ENCODE measurements around the gene SPSB2. TPM values are rescaled to one million over a fixed set of nuclear protein-coding genes. Genes with fewer than 3 reads are reported as not detected.
"Not testable (repeated sequence)": the region's sequence is repeated elsewhere in the genome, so short reads cannot be mapped to it uniquely, and the experiment has no call there.

SPSB2 gene
- polyA plus RNA-seq, 4 donors: 7.8 to 19.8 (median 13.5) TPM

- no peak for DNase-seq (ENCODE audit: low read depth in 4 of 4, low spot score in 2 of 4)
These were observed 30.6 kb upstream of the SPSB2 start for GRCh38 chr12:6903722-6904121.

DNA sequence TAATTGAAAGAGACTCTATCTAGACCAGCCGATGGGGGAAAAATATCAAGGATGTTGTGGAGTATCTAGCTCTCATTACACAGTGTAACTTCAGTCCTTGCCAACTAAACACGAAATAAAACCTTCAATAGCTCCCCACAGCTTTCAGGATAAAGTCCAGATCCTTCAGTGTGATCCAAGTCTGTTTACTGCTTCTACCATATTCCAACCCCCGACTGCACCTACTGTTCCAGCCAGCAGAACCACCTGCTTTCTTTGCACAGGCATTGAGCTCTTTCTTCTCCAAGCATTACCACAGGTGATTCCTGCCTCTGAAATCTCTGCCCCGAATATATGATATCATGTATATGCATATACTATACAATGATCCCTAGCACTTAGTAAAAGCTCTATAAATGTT is 29.3 kb upstream of the SPSB2 start:
- no peak for DNase-seq (ENCODE audit: low read depth in 4 of 4, low spot score in 2 of 4)

GRCh38 chr12:6899837-6900519 is 26.9 kb upstream of the SPSB2 start:
- DNase-seq (ENCODE audit: low read depth in 4 of 4, low spot score in 2 of 4): no peak

DNA sequence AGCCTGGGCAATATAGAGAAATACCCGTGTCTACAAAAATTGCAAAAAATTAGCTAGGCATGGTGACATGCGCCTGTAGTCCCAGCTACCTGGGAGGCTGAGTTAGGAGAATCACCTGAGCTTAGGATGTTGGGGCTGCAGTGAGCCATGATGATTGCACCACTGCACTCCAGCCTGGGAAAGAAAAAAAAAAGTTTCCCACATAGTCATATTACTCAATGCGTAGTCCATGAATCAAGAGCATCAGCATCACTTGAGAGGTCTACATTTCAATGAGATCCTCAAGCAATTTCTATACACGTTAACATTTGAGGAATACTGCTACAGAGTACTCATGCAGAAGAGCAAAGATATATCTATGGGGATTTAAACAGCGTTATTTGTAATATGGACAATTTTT is 26.3 kb upstream of the SPSB2 start:
- DNase-seq (ENCODE audit: low read depth in 4 of 4, low spot score in 2 of 4): no peak

DNA sequence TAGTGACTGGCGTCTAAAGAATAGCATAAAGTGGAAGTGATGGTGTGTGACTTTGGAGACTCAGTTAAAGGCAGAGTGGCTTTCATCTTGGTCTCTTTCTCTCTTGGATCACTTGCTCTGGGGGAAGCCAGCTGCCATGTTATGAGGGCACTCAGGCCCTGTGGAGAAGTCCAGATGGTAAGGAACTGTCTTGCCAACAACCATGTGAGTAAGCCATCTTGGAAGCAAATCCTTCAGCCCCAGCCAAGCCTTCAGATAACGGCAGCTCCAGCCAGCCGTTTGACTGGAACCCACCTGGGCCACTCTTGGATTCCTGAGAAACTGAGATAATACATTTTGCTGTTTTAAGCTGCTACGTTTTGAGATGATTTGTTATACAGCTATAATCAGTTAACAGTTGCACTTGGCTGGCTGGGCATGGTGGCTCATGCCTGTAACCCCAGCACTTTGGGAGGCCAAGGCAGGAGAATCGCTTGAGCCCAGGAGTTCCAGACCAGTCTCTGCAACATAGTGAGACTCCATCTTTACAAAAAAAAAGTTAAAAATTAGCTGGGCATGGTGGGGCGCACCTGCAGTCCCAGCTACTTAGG is 23.8 kb upstream of the SPSB2 start:
- no peak for DNase-seq (ENCODE audit: low read depth in 4 of 4, low spot score in 2 of 4)

GRCh38 chr12:6894321-6894720 is 21.2 kb upstream of the SPSB2 start:
- no peak for DNase-seq (ENCODE audit: low read depth in 4 of 4, low spot score in 2 of 4)

DNA sequence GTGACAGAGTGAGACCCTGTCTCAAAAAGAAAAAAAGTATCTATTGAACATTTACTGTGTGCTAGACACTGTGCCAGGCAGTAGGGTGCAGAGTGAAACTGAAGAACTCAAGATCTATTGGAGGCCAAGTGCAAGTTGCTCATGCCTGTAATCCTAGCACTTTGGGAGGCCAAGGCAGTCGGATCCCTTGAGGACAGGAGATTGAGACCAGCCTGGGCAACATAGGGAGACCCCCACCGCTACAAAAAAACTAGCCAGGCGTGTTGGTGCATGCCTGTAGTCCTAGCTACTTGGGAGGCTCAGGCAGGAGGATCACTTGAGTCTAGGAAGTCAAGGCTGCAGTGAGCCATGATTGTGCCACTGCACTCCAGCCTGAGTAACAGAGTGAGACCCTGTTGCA is 19.6 kb upstream of the SPSB2 start:
- not testable (repeated sequence) for DNase-seq (ENCODE audit: low read depth in 4 of 4, low spot score in 2 of 4)

DNA sequence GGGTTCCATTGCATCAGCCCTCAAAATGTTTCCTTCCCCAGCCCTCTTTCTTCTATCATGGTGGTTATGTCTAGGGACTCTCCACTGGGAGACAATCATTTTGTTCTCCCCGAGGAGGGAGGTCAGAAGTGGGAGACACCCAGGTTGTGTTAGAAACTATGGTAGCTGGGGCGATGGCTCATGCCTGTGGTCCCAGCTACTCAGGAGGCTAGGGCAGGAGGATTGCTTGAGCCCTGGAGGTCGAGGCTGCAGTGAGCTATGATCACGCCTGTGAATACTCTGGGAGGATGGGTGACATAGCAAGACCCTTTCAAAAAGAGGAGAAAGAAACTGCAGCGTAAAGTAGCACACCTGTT is 18.5 kb upstream of the SPSB2 start:
- DNase-seq (ENCODE audit: low read depth in 4 of 4, low spot score in 2 of 4): no peak

- peak in 3 of 4 donors; percentile 92 to 95 (median 93) for DNase-seq (ENCODE audit: low read depth in 4 of 4, low spot score in 2 of 4)
These were observed 17.9 kb upstream of the SPSB2 start for GRCh38 chr12:6890789-6891645.

GRCh38 chr12:6889775-6890573 is 16.9 kb upstream of the SPSB2 start:
- DNase-seq (ENCODE audit: low read depth in 4 of 4, low spot score in 2 of 4): not testable (repeated sequence)

DNA sequence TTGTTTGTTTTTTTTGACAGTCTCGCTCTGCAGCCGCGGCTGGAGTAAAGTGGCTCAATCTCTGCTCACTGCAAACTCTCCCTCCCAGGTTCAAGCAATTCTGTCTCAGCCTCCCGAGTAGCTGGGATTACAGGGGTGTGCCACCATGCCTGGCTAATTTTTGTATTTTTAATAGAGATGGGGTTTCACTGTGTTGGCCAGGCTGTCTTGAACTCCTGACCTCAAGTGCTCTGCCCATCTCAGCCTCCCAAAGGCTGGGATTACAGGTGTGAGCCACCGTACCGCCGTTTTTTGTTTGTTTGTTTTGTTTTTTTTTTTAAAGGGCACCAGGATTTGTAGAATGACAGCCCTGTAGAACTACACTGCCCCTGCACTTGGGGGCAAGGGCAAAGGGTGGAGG is 15.7 kb upstream of the SPSB2 start:
- not testable (repeated sequence) for DNase-seq (ENCODE audit: low read depth in 4 of 4, low spot score in 2 of 4)

DNA sequence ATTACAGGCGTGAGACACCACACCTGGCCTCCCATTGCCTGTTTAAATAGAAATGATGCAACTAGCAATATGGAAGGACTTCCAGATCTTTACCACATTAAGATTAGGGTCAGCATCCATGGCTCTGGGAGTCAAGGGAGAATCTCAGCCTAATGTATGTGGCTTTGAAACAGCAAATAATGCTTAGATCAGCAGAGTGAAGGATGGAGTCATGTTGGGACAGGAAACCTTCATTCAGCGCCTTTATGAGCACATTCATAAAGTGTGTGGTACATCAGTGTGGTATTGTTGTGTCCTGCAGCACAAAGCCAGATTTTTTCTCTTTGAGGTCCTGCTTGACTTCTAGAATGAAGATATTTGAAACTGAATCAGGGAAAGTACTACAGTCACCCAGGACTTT is 15.3 kb upstream of the SPSB2 start:
- no peak for DNase-seq (ENCODE audit: low read depth in 4 of 4, low spot score in 2 of 4)

- DNase-seq (ENCODE audit: low read depth in 4 of 4, low spot score in 2 of 4): no peak
These were observed 14.4 kb upstream of the SPSB2 start for GRCh38 chr12:6887460-6887859.

GRCh38 chr12:6886206-6886999 is 13.3 kb upstream of the SPSB2 start:
- DNase-seq (ENCODE audit: low read depth in 4 of 4, low spot score in 2 of 4): not testable (repeated sequence)

DNA sequence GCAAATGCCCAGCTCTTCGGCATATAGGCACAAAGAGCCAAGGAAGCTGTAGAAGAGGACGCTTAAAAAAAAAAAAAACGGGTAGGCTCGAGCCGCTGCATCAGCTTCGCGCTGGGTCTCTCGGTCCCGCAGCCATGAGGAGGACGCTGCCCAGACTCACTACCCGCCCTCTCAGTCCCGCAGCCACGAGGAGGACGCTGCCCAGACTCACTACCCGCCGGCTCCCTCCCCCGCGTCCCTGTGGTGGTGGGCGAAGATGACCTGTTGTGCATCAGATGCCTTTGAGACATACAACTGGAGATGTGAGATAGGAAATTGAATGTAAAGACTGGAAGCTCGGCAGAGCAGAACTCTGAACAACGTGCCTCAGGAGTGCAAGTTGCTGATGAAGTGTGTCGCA is 11.4 kb upstream of the SPSB2 start:
- no peak for DNase-seq (ENCODE audit: low read depth in 4 of 4, low spot score in 2 of 4)

DNA sequence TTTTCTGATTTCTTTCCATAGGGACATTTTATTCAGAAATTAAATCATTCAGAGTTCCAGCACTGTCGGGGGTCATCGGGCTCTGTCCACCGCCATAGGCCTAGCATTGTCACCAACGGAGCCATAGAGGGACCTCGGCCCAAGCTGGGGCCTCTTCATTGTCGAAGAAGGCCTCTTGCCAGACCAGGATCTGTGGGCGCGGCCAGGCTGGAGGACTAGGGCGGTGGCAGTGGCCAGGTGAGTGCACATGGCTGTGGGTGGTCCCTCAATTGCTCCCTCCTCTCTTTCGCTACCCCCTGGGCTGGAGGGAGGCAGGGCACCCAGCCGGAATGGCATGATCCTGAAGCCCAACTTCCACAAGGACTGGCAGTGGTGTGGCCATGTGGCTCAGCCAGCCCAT is 10.6 kb upstream of the SPSB2 start:
- no peak for DNase-seq (ENCODE audit: low read depth in 4 of 4, low spot score in 2 of 4)

- no peak for DNase-seq (ENCODE audit: low read depth in 4 of 4, low spot score in 2 of 4)
These were observed 10.1 kb upstream of the SPSB2 start for GRCh38 chr12:6883252-6883651.

DNA sequence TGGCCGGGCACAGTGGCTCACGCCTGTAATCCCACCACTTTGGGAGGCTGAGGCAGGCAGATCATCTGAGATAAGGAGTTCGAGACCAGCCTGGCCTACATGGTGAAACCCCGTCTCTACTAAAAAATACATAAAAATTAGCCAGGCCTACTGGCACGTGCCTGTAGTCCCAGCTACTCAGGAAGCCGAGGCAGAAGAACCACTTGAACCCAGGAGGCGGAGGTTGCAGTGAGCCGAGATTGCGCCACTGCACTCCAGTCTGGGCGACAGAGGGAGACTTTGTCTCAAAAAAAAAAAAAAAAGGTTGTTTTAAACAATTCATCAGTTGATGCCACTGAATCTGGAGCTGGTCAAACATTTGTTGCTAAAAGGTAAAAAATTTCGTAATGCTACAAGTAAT is 6.7 kb upstream of the SPSB2 start:
- not testable (repeated sequence) for DNase-seq (ENCODE audit: low read depth in 4 of 4, low spot score in 2 of 4)

GRCh38 chr12:6874015-6874368 is 889 bp upstream of the SPSB2 start:
- DNase-seq (ENCODE audit: low read depth in 4 of 4, low spot score in 2 of 4): not testable (repeated sequence)
